IMR-90 (cell line): ENCODE data around the gene CAPN9.

Experiments used
- CHD1 ChIP-seq: IDR thresholded peaks from 2 replicates; pipeline ENCODE4 v1.6.1; 2012; ENCODE audit warnings: low read depth, low read length, improper control_type of control experiment
- MAFK ChIP-seq: IDR thresholded peaks from 2 replicates; pipeline ENCODE4 v1.6.1; 2012; ENCODE audit warnings: low read depth, low read length, improper control_type of control experiment
- POLR2A ChIP-seq: IDR thresholded peaks from 2 replicates; pipeline ENCODE4 v1.6.1; 2012; ENCODE audit warnings: mild to moderate bottlenecking, low read depth, low read length
- RAD21 ChIP-seq: IDR thresholded peaks from 2 replicates; pipeline ENCODE4 v1.6.1; 2012; ENCODE audit warnings: low read length, improper control_type of control experiment
- RFX5 ChIP-seq: IDR thresholded peaks from 2 replicates; pipeline ENCODE4 v1.8.0; 2012; ENCODE audit warnings: low read depth, mild to moderate bottlenecking, low read length, moderate library complexity
- TF ChIP-seq, protein P1 (sequence below): conservative IDR thresholded peaks from 2 replicates; pipeline ENCODE4 v1.5.1; 2012; ENCODE audit warnings: mild to moderate bottlenecking, low read depth, low read length, improper control_type of control experiment

DNA sequence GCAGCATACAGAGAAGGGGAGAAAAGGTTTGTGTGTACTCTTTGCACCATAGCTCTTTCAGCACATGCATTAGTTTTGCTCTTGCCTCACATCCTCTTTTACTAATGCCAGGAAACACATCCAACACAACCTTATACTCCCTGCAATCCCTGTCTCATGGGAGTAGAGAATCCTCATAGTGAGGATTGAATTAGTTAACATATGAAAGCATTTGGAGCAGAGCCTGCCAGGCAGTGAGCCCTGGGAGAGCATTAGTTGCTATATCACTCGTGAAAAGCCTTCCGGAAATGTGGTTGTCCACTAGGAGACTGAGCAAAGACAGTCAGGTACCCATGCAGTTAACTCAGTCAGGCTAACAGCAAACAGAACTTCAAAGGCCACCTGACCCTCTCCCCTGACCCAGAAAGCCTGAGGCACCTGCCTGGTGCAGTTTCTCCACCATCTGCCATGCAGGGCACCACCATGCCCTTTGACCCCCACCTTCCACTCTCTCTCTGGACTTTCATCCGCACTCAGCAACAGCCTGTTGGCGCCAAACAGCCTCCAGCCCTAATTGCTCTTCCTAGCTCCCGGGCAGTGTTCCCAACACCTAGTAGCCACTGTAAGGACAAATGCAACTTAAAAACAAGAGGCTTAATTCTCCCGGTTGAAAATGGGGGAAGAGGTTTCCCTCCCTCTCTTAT lies 18.3 kb upstream of the CAPN9 start:
- TF ChIP-seq POLR2A (no peak), MAFK (no peak), RAD21 (no peak), CHD1 (no peak), RFX5 (no peak)
- TF ChIP-seq, protein P1, sequence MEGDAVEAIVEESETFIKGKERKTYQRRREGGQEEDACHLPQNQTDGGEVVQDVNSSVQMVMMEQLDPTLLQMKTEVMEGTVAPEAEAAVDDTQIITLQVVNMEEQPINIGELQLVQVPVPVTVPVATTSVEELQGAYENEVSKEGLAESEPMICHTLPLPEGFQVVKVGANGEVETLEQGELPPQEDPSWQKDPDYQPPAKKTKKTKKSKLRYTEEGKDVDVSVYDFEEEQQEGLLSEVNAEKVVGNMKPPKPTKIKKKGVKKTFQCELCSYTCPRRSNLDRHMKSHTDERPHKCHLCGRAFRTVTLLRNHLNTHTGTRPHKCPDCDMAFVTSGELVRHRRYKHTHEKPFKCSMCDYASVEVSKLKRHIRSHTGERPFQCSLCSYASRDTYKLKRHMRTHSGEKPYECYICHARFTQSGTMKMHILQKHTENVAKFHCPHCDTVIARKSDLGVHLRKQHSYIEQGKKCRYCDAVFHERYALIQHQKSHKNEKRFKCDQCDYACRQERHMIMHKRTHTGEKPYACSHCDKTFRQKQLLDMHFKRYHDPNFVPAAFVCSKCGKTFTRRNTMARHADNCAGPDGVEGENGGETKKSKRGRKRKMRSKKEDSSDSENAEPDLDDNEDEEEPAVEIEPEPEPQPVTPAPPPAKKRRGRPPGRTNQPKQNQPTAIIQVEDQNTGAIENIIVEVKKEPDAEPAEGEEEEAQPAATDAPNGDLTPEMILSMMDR, result no peak
